Measurements from ENCODE around the gene GNPDA1. TPM values are rescaled to one million over a fixed set of nuclear protein-coding genes. Genes with fewer than 3 reads are reported as not detected.

The GNPDA1 gene
- total RNA-seq, 1 experiment from 2014 or later, result 211 TPM

DNA sequence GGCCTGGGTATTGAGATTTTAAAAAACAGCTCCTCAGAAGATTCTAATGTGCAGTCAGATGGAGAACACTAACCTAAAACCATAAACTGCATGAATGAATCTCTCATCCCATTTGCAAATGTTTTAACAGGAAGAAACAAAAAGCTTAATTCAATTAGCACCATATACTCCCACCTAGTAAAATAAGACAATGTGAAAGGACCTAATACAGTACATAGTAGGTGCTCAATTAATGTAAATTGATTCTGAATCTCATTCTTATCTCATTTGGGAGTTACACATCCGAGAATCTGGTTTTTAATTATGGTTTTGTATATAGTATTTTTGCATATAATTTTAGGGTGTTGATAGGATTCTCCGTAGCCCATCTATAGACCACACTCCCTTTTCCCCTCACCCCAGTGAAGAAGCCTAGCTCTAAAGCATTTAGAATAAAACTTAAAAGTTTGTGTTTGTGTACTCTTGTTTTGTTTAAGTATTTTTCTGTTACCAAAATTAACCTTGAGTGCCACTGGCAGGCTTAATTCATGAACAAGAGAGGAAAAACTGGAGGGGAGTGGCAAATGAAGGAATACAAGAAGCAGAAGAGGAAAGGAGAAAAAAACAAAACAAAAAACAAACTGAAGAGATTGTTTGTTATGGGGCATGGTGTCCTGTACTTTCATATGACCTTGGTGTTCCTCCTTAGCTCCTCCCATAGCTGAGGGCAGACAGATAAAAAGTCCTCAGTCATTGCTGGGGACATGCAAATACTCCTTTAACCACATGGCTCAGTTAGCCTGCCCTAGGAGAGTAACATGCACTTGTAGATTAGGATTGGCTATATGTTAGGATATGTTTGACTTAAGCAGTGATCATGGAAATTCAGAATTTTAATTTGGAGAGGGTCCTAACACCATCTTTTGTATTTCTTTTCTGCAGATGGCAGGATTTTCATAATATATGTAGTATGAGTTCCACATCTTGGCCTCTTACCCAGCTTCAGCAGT lies 42.8 kb downstream of the GNPDA1 start:
- DNase-seq (ENCODE audit: low read depth, low spot score), result peak; percentile 89
- in situ Hi-C loops (cut with HindIII; ENCODE audit: low pct_unique_long_range_greater_than_20kb, low sequenced_read_pairs), result no loop called here

- in situ Hi-C loops (cut with HindIII; ENCODE audit: low pct_unique_long_range_greater_than_20kb, low sequenced_read_pairs), result no loop called here
- DNase-seq (ENCODE audit: low read depth, low spot score), result peak; percentile 93
These were observed 43.8 kb downstream of the GNPDA1 start, which contains the start of gene RNF14 for GRCh38 chr5:141968914-141969608. Gene RNF14 (plus strand): TSS chr5:141969105. CDS start chr5:141973589, 4,484 bp downstream.

GRCh38 chr5:141966963-141967333 lies 45.9 kb downstream of the GNPDA1 start:
- DNase-seq (ENCODE audit: low read depth, low spot score), result no peak
- in situ Hi-C loops (cut with HindIII; ENCODE audit: low pct_unique_long_range_greater_than_20kb, low sequenced_read_pairs), result no loop called here

- DNase-seq (ENCODE audit: low read depth, low spot score), result no peak
- in situ Hi-C loops (cut with HindIII; ENCODE audit: low pct_unique_long_range_greater_than_20kb, low sequenced_read_pairs), result no loop called here
These were observed 46.4 kb downstream of the GNPDA1 start for GRCh38 chr5:141966275-141966962.

GRCh38 chr5:141965071-141965470 lies 47.8 kb downstream of the GNPDA1 start:
- in situ Hi-C loops (cut with HindIII; ENCODE audit: low pct_unique_long_range_greater_than_20kb, low sequenced_read_pairs), result no loop called here
- DNase-seq (ENCODE audit: low read depth, low spot score), result no peak

DNA sequence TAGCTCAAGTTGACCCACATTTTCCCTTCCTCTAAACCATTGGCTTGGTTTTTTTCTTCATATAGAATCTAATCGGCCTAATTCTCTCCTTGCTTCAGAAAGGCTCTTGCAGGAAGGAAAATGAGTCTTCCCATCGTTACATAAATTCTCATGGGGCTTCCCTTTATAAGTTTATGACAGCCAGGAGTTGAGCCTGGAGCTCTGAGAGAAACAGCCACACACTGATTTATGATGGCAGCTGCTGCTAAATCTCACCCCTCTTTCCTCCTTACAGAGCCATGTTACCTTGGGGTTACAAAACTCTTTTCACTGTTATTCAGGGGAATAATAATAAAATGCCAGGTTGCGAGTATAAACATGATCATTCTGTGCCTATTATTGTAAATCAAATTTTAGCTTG lies 49.1 kb downstream of the GNPDA1 start:
- no peak for DNase-seq (ENCODE audit: low read depth, low spot score)
- in situ Hi-C loops (cut with HindIII; ENCODE audit: low pct_unique_long_range_greater_than_20kb, low sequenced_read_pairs), result no loop called here

DNA sequence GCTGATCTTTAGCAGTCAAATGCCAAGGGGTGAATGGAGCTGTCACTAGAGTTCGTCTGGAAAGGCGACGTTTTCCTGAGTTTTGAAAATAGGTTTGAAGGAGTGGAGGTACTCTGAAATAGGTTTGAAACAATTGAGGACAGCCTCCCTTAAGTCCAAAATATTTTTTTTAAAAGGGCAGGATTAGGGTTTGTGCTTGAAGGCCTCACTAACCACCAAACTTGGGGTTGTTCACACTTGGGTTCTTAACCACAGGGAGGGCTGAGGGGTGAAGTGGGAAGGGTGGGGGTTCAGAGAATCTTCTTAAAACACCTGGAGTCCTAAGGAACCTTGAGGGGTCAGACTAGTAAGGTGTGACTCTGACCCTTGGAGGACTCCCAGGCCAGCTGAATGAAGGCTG lies 51.4 kb downstream of the GNPDA1 start:
- in situ Hi-C loops (cut with HindIII; ENCODE audit: low pct_unique_long_range_greater_than_20kb, low sequenced_read_pairs), result no loop called here
- no peak for DNase-seq (ENCODE audit: low read depth, low spot score)

- DNase-seq (ENCODE audit: low read depth, low spot score), result peak; percentile 91
- in situ Hi-C loops (cut with HindIII; ENCODE audit: low pct_unique_long_range_greater_than_20kb, low sequenced_read_pairs), result no loop called here
These were observed 52.1 kb downstream of the GNPDA1 start for GRCh38 chr5:141960449-141961323.

DNA sequence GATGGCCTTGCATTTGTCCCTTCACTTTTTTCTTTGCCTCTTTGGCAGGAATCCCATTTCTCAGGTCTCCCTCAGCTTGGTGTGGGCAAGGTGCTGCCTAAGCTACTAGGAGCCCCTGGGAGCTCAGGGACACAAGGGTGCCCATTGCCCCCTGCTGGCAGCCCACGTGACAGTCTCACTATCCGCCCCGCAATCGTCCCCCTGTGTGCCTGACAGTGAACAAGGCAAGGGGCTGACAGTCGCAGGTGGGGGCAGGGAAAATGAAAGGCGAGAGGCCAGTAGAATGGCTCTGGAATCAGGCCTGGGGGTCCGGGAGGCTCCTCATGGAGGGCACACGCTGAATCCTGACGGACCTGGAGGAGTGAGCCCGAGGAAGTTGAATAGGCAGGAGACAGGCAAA lies 52.8 kb downstream of the GNPDA1 start:
- DNase-seq (ENCODE audit: low read depth, low spot score), result peak; percentile 32
- in situ Hi-C loops (cut with HindIII; ENCODE audit: low pct_unique_long_range_greater_than_20kb, low sequenced_read_pairs), result no loop called here

DNA sequence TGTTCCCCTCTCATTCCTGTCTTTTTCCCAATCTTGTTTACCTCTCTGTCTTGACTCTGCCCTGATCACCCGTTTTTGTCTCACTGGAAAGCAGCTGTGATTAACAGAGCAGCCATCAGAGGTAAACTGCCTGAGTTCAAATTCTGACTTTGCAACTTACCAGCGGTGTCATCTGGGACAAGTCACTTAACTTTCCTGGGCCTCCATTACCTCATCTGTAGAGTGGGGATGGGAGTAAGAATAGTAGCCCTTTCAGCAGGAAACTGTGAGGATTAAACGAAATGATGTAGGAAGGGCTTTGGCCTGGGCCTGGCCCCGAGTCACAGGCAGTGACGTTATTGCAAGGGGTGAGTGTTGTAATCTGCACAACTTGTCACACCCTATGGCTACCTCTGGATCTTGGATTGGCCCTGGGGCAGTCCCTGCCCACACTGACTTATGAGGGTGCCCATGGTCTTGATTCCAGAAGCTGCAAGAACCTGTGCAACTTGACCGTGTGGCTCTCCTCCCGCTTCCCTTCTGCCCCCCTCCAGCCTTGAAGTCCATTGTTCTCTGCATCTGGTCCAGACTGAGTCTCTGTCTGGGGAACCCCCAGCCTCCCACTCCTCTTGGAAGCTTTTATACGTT lies 54.2 kb downstream of the GNPDA1 start:
- in situ Hi-C loops (cut with HindIII; ENCODE audit: low pct_unique_long_range_greater_than_20kb, low sequenced_read_pairs), result no loop called here
- DNase-seq (ENCODE audit: low read depth, low spot score), result no peak

GRCh38 chr5:141958113-141958512 lies 54.7 kb downstream of the GNPDA1 start, which contains the start of gene PCDH12:
Gene PCDH12 (minus strand): TSS chr5:141958202. CDS start chr5:141957851, 351 bp downstream.
- DNase-seq (ENCODE audit: low read depth, low spot score), result no peak
- in situ Hi-C loops (cut with HindIII; ENCODE audit: low pct_unique_long_range_greater_than_20kb, low sequenced_read_pairs), result no loop called here

GRCh38 chr5:141957367-141957996 lies 55.3 kb downstream of the GNPDA1 start:
- DNase-seq (ENCODE audit: low read depth, low spot score), result no peak
- in situ Hi-C loops (cut with HindIII; ENCODE audit: low pct_unique_long_range_greater_than_20kb, low sequenced_read_pairs), result no loop called here

DNA sequence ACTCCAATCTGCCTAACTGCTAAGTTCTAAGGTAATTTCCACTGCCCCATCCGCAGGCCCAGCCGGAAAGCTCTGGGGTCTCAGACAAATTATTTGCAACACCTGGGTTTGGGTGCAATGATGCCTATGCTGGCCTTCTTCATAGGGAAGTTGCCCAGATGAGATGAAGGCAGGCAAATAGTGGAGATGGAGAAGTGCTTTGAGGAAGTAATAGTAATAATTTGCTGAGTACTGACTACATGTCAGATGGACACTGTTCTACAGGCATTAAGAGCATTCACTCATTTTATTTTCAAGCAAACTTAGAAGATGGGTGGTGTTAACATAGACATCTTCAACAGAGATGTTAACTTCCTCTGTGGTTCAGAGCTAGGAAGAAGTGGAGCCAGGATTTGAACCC lies 58.6 kb downstream of the GNPDA1 start:
- DNase-seq (ENCODE audit: low read depth, low spot score), result no peak
- in situ Hi-C loops (cut with HindIII; ENCODE audit: low pct_unique_long_range_greater_than_20kb, low sequenced_read_pairs), result no loop called here

- DNase-seq (ENCODE audit: low read depth, low spot score), result no peak
- in situ Hi-C loops (cut with HindIII; ENCODE audit: low pct_unique_long_range_greater_than_20kb, low sequenced_read_pairs), result no loop called here
These were observed 60.8 kb downstream of the GNPDA1 start for GRCh38 chr5:141952020-141952419.

- in situ Hi-C loops (cut with HindIII; ENCODE audit: low pct_unique_long_range_greater_than_20kb, low sequenced_read_pairs), result no loop called here
- DNase-seq (ENCODE audit: low read depth, low spot score), result peak; percentile 51
These were observed 61.5 kb downstream of the GNPDA1 start for GRCh38 chr5:141951332-141951781.

Measured in SK-MEL-5 (cell line).